Measurements from ENCODE around the gene ZNF121.
A peak's percentile ranks its signal among the peaks of the same experiment; 100 is the strongest.
"Not testable (repeated sequence)": the region's sequence is repeated elsewhere in the genome, so short reads cannot be mapped to it uniquely, and the experiment has no call there.

The ZNF121 gene

DNA sequence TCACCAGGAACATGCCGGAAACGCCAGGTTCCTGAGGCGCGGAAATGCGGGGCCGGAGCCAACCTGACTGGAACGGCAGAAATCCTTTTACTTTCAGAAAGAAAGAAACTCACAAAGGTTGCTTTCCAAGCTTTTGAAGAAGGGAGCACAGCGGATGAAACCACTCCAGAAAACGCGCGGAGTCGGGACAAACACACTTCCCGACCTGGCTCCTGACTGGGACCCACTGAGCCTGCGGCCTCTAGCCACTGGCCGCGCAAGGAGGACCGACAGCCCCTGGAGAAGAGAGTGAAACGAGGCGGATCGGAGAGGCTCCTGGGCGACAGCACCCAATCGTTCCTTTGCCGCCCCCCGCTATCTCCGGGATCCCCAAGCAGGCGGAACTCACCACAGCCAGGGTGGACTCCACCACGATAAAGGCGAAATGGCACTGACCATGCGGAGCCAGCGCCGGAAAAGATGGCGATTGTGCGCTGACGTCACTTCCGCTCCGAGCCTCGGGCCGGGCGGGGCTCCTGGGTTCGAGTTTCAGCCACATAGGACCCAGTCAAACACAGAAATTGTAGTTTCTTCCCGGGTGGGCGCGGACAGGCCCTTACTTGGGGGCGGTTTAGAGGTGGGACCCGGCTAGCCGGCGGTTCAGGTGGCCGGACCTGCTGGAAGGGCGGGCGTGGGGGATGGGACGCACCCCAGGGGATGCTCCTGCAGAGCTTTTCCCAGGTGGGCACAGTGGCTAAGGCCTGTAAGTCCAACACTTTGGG, at the start of gene ZNF121:
TSS of gene ZNF121 (minus strand) at position 432 of the 761 bp plus-strand sequence. CDS start 16,407 bp downstream, outside the sequence.
- DNase-seq: peak; percentile 74

DNA sequence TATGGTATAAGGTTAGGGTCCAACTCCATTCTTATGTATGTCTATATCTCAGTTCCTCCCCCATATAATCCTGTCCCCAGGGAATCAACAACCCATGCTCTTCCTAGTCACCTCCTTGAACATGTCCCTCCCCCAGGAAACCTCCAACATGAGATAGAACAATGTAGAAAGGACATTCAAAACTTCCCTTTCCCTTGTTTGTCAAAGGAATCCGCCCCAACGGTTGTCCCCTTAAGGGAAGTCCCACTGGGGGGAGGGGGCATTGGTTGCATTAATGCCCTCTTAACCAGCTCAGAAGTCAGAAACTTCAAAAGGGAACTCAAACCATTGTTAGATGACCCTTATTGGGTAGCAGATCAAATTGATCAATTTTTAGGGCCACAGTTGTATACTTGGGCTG, 43.6 kb upstream of the ZNF121 start:
- no peak for DNase-seq

DNA sequence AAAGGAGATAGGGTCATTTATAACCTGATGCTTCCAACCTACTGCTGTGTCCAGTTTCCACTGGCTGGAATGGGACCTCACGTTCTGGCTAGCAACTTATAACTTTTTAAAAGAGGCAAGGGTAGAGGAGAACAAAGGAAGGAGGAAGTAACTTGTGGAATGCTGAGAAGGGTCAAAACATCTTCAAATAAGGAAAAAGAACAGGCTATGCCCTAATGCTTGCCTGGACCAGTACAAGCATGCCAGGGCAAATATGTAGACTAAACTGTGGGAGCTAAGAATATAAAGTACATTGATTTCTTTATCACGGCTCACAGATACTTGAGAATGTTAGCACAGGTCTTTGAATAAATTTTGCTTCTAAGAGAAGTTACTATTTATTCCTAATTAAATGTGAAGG, 38.2 kb upstream of the ZNF121 start:
- DNase-seq: no peak

DNA sequence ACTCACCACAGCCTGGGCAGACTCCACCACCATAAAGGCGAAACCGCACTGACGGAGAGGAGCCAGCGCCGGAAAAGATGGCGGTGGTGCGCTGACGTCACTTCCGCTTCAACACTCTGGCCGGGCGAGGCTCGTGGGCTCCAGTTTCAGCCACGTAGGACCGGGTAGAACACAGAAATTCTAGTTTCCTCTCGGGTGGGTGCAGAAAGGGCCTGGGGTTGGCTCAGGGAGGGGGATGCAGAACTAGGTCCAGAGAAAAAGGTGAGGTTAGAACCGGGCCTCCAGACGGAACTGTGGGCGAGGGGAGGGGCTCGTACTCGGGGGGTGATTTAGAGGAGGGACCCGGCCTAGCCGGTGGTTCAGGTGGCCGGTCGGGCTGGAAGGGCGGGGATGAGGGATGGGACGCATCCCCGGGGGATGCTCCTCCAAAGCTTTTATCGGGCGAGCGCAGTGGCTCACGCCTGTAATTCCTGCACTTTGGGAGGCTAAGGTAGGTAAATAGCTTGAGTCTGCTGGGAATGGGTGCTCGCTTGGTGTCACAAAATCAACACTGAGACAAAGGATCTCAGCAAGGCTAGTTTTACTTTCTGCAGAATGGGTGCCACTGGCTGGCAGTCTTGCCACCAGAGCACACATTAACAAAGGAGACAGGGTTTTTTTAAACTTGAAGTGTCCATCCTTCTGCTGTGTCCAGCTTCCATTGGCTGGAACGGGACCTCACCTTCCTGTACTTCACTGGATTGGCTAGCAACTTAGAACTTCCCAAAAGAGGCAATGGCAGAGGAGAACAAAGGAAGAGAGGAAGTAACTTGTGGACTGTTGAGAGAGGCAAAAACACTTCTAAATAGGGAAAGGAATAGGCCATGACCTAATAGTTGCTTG, 37.1 kb upstream of the ZNF121 start, which contains the start of gene ZNF561:
TSS of gene ZNF561 (minus strand) at position 77 of the 882 bp plus-strand sequence. CDS start 1,776 bp downstream, outside the sequence.
- DNase-seq: peak; percentile 87

DNA sequence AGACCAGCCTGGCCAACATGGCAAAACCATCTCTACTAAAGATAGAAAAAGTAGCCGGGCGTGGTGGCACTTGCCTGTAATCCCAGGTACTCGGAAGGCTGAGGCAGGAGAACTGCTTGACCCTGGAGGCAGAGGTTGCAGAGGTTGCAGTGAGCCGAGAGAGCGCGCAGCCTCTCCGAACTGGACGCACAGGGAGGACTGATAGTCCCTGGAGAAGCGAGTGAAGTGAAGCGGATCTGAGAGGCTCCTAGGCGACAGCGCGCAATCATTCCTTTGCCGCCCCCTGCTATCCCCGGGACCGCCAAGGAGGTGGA, 36.5 kb upstream of the ZNF121 start:
- no peak for DNase-seq

DNA sequence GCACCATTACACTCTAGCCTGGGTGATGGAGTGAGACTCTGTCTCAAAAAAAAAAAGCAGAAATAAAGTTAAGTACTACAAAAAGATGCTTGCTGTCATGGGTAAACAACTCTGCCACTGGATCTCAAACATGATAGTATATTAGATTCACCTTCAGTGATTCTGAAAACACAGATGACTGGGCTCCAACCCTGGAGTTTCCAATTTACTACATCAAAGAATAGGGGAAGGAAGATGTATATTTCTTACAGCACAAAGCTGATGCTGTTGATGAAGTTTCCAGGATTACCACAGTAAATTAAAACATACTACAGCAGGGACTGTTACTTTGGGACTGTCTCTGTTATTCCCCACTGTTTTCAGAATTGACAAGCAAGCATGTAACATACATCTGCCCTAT, 31.5 kb upstream of the ZNF121 start:
- DNase-seq: no peak

DNA sequence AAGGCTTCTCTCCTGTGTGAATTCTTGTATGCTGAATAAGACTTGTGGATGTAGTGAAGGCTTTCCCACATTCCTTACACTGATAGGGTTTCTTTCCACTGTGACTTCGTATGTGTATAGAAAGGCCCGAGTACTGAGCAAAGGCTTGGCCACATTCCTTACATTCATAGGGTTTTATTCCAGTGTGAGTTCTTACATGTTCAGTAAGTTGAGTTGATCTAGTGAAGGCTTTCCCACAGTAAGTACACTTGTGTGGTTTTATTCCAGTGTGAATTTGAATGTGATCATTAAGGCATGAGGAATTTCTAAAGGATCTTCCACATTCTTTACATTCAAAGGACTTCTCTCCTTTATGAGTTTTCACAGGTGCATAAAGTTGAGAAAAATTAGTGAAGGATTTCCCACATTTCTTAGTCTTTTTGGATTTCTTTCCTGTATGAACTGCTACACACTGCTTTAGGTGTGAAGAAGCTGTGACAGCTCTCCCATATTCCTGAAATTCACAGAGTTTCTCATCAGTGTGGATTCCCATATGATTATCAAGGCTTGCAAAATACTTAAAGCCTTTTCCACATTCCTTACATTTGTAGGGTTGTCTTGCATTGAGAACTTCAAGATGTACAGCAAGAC, 26.3 kb upstream of the ZNF121 start:
- DNase-seq: no peak

DNA sequence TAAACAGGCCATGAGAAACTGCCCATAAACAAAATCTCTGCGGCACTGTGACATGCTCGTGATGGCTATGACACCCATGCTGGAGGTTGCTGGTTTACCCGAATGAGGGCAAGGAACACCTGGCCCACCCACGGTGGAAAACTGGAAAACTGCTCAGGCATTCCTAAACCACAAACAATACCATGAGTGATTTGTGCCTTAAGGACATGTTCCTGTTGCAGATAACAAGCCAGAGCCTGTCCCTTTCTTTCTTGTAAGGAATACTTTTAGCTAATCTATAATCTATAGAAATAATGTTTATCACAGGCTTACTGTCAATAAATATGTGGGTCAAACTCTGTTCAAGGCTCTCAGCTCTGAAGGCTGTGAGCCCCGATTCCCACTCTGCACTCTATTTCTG, 24.6 kb upstream of the ZNF121 start:
- no peak for DNase-seq

DNA sequence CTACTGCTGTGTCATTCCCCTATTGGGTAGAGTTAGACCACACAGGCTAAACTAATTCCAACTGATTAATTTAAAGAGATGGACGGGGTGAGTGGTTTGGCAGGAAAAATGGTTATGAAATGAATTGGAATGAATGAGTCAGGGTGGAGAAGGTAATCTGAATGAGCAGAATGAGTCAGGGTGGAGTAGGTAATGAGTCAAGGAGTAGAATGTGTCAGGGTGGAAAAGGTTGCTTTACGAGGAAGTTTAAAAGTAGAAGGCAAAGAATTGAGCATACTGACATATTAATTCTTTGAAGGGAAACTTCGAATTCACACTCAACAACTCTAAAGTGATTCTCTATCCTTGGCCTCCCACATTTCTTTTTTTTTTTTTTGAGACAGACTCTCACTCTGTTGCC, 12.7 kb upstream of the ZNF121 start:
- DNase-seq: no peak

DNA sequence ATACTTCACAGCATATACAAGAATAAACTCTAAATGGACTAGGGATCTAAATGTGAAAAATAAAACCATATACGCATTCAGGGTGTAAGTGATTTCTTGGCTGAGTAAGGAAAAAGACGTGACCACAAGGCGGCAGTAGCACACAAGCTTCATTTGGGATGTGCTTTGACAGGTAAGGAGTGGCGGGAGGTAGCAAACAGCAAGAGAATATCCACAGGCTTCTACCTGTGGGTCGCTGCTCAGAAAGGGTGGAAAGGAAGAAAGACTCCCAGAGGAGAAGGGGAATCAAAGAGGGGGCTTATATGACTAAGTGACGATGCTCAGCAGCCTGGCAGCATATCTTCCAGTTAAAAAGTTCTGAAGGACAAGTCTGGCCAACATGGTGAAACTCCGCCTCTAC, 2.5 kb upstream of the ZNF121 start:
- peak; percentile 74 for DNase-seq

DNA sequence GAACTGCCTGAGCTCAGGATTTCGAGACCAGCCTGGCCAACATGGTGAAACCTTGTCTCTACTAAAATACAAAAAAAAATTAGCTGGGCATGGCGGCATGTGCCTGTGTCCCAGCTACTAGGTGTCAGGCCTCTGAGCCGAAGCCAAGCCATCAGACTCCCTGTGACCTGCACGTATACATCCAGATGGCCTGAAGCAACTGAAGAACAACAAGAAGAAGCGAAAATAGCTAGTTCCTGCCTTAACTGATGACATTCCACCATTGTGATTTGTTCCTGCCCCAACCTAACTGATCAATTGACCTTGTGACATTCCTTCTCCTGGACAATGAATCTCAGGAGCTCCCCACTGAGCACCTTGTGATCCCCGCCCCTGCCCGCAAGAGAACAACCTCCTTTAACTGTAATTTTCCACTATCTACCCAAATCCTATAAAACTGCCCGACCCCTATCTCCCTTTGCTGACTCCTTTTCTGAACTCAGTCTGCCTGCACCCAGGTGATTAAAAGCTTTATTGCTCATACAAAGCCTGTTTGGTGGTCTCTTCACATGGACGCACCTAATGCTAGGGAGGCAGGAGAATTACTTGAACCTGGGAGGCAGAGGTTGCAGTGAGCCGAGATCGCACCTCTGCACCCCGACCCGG, 2.1 kb downstream of the ZNF121 start:
- not testable (repeated sequence) for DNase-seq

DNA sequence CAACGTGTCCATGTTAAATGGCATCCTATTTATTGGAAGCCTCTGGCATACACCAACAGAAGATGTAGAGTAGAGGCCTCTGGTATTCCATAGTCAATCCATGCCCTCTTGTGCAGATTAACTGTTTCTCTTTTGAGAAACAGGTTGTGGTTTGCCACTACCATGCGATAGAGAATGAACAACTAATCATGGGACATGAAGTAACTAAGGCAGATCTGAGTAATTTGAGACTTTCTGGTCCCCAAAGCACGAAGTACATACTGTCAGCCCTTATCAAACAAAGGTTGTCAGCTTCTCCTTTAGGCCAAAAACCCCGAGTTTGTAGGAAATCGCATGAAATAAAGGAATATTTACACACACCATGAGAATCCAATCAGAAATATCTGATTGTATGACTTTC, 3.6 kb downstream of the ZNF121 start:
- no peak for DNase-seq

DNA sequence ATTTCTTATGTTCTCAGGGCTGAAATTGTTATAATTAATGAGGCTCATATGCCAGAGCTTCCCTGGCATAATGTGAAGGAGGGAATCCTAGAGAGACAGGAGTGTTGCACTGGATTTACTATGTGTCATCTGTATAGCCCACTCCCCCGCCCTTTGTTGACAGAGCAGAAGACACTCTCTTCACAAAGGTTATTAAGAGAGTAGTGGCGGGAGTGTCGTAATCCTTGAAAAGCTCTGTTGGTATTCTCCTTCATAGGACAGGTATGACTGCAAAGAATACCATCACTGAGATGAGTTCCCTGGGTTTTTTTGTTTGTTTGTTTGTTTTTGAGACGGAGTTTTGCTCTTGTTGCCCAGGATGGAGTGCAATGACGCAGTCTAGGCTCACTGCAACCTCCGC, 14.0 kb downstream of the ZNF121 start:
- DNase-seq: no peak

DNA sequence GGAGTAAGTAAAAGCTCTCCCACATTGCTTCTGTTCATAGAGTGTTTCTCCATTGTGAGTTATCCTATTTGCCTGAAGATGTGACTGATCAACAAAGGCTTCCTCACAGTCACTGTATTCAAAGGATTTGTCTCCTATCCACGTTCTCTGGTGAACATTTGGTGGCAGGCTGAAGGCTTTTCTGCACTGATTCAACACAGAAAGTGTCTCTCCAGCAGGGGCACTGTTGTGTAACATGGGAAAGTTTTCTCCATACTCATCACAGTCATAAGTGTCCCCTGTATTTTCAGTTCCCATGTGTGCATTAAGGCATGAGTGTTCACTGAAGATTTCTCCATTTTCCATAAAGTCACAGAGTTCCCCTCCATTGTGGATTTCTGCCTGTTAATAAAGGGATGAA, 17.6 kb downstream of the ZNF121 start:
- no peak for DNase-seq

DNA sequence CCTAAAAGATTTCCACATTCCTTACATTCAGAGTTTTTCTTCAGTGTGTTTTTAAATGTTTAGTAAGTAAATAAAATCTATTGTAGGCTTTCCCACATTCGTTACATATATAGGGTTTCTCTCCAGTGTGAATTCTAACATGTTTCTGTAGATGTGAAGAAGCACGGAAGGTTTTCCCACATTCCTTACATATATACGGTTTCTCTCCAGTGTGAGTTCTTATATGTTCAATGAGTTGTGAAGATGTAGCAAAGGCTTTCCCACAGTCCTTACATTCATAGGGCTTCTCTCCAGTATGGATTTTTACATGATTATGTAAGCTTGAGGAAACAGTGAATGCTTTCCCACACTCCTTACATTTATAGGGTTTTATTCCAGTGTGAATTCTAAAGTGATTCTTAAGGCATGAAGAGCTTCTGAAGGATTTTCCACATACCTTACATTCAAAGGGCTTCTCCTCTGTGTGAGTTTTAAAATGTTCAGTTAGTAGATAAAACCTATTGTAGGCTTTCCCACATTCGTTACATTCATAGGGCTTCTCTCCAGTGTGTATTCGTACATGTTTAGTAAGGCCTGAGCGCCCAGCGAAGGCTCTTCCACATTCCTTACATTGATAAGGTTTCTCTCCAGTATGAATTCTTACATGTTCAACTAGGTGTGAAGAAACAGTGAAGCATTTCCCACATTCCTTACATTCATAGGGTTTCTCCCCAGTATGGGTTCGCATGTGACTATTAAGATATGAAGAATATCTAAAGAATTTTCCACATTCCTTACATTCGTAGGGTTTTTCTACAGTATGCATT, 18.2 kb downstream of the ZNF121 start:
- no peak for DNase-seq

DNA sequence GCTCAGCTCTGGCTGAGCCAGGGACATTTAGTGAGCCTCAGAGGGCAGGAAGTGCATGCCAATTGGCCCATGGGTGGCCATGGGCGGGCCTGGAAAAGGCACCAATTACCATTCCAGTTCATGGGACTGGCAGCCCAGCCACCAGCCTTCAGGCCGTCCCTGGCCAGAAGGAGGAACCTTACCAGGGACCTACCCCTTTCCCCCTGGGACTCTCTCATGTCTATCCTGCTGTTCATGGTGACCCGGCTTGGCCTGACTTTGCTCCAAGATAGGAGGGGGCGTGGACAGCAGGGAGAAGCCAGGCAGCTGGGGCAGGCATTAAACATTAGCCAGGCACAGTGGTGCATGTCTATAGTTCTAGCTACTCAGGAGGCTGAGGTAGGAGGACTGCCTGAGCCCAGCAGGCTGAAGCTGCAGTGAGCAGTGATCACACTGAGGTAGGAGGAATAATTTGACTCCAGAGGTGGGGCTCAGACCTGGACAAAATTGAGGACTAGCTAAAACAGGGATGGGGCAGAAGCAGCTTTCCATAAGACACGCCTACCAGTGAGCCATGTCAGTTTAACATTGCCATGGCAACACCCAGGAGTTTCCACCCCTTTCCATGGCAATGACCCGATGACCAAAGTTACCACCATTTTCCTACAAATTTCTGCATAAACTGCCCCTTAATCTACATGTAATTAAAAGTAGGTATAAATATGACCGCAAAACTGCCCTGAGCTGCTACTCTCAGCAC, 31.6 kb downstream of the ZNF121 start:
- no peak for DNase-seq

DNA sequence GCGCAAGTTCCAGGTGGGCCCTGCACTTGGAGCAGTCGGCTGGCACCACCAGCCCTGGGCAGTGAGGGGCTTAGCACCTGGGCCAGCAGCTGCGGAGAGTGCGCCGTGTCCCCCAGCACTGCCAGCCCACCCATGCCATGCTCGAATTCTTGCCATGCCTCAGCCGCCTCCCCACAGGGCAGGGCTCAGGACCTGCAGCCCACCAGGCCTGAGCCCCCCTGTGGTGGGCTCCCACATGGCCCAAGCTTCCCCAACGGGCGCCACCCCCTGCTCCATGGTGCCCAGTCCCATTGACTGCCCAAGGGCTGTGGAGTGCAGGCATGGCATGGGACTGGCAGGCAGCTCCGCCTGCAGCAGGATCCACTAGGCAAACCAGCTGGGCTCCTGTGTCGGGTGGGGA, 36.4 kb downstream of the ZNF121 start:
- DNase-seq: no peak

DNA sequence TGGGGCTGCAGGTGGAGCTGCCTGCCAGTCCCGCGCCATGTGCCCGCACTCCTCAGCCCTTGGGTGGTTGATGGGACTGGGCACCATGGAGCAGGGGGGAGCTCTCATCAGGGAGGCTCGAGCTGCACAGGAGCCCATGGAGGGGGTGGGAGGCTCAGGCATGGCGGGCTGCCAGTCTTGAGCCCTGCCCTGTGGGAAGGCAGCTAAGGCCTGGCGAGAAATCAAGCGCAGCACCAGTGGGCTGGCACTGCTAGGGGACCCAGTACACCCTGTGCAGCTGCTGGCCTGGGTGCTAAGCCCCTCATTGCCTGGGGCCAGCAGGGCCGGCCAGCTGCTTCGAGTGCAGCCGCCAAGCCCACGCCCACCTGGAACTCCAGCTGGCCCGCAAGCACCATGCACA, 43.0 kb downstream of the ZNF121 start:
- not testable (repeated sequence) for DNase-seq

DNA sequence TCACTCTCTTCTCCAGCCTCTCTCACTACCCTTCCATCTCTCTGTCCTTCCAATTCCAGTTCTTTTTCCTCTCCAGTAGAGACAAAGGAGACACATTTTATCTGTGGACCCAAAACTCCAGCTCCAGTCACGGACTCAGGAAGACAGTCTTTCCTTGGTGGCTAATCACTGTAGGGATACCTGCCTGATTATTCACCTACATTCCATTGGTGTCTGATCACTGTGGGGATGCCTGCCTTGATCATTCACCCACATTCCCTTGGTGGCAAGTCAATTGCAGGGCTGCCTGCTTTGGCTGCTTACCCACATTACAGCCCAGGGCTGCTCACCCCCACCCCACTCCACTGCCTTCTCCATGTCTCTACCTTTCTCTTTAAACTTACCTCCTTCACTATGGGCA, 44.4 kb downstream of the ZNF121 start:
- DNase-seq: not testable (repeated sequence)

DNA sequence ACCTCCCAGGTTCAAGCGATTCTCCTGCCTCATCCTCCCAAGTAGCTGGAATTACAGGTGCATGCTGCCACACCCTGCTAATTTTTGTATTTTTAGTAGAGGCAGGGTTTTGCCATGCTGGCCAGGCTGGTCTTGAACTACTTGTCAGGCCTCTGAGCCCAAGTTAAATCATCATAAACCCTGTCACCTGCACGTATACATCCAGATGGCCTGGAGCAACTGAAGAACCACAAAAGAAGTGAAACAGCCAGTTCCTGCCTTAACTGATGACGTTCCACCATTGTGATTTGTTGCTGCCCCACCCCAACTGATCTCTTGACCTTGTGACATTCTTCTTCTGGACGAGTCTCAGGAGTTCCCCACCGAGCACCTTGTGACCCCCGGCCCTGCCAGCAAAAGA, 45.1 kb downstream of the ZNF121 start:
- DNase-seq: not testable (repeated sequence)

All from activated gamma-delta T cell treated with Interleukin-2 at 50 U/mL for 16 hours (primary cell).